ENCODE results near the gene RAVER1. TPM values are rescaled to one million over a fixed set of nuclear protein-coding genes. Genes with fewer than 3 reads are reported as not detected.
A peak's percentile ranks its signal among the peaks of the same experiment; 100 is the strongest.

Gene RAVER1
- total RNA-seq, 2 experiments from 2014 or later, result 35.7 to 90.7 TPM

GRCh38 chr19:10271543-10272086 is 61.7 kb downstream of the RAVER1 start:
- H3K9me3 ChIP-seq (ENCODE audit: low read length), result no peaks in the 10 kb centered on the region
- no peaks in the 10 kb centered on the region for H3K9me2 ChIP-seq (ENCODE audit: insufficient read depth, low read length)
- peaks cover 31% of the 10 kb centered on the region for H3K4me1 ChIP-seq (ENCODE audit: insufficient read depth, low read length, poor library complexity, severe bottlenecking)
- TF ChIP-seq EZH2phosphoT487 (IDR thresholded peaks at IDR 0.05; ENCODE audit: borderline replicate concordance, low read depth, low read length) (no peak), CTCF (conservative IDR thresholded peaks at IDR 0.05; ENCODE audit: low read length) (no peak)
- no peaks in the 10 kb centered on the region for H4K20me1 ChIP-seq (ENCODE audit: insufficient read depth, low read length)
- DNase-seq (ENCODE audit: low spot score), result peak; percentile 90
- BruUV-seq (replicated peaks), result TSS peak; percentile 90
- ChIA-PET CTCF (ENCODE audit: unreplicated experiment) (interaction anchor here (0.8 to 1.3 kb wide), 5 partner anchors 13 to 154 kb away, joined by 3 to 4 read pairs (median 3); no protein-coding TSS in a partner anchor), POLR2A (interaction anchor here (0.6 to 2.4 kb wide), 12 partner anchors 9 to 179 kb away, joined by 3 to 14 read pairs (median 4); partner anchors contain the start of genes ICAM4, ICAM5, RAVER1 and TYK2)
- peak overlapping the region; percentile 59; the same call in 1 of the 2 replicates for H2AFZ ChIP-seq (ENCODE audit: low read length)
- H3K79me2 ChIP-seq (ENCODE audit: insufficient read depth, low read depth, low read length), result 0 out of 2 replicates have a peak, but pooled peaks cover 5% of the 10 kb centered on the region
- H3K4me2 ChIP-seq (ENCODE audit: low read length), result peak overlapping the region; percentile 86
- peak overlapping the region; percentile 75 for H3K27ac ChIP-seq (ENCODE audit: low read depth, low read length, poor library complexity, severe bottlenecking)
- 0 out of 2 replicates have a peak, but pooled peaks cover 3% of the 10 kb centered on the region for H3K36me3 ChIP-seq (ENCODE audit: insufficient read depth, low read length)
- intact Hi-C loops (cut with micrococcal nuclease; ENCODE audit: unreplicated experiment), result no loop called here
- peak overlapping the region; percentile 66 for H3K4me3 ChIP-seq (ENCODE audit: low read depth, low read length, poor library complexity, severe bottlenecking)

- H3K9me2 ChIP-seq (ENCODE audit: insufficient read depth, low read length), result no peaks in the 10 kb centered on the region
- peak within 1 kb of the TSS; percentile 61; the same call in 1 of the 2 replicates for H2AFZ ChIP-seq (ENCODE audit: low read length)
- H3K79me2 ChIP-seq (ENCODE audit: insufficient read depth, low read depth, low read length), result 0 out of 2 replicates have a peak, but pooled peaks cover 5% of the 10 kb centered on the region
- H3K9me3 ChIP-seq (ENCODE audit: low read length), result no peaks in the 10 kb centered on the region
- DNase-seq (ENCODE audit: low spot score), result peak; percentile 80
- ChIA-PET CTCF (ENCODE audit: unreplicated experiment) (interaction anchor here (0.6 to 1.2 kb wide), 6 partner anchors 12 to 153 kb away, joined by 3 to 4 read pairs (median 3); partner anchors contain the start of gene TYK2), POLR2A (interaction anchor here (0.6 to 2.4 kb wide), 13 partner anchors 10 to 576 kb away, joined by 3 to 14 read pairs (median 4); partner anchors contain the start of genes ICAM4, ICAM5, RAVER1 and TYK2)
- peak within 1 kb of the TSS; percentile 66 for H3K4me3 ChIP-seq (ENCODE audit: low read depth, low read length, poor library complexity, severe bottlenecking)
- TSS peak; percentile 90 for BruUV-seq (replicated peaks)
- no peaks in the 10 kb centered on the region for H4K20me1 ChIP-seq (ENCODE audit: insufficient read depth, low read length)
- H3K4me1 ChIP-seq (ENCODE audit: insufficient read depth, low read length, poor library complexity, severe bottlenecking), result peaks cover 31% of the 10 kb centered on the region
- H3K27ac ChIP-seq (ENCODE audit: low read depth, low read length, poor library complexity, severe bottlenecking), result peak within 1 kb of the TSS; percentile 75
- H3K4me2 ChIP-seq (ENCODE audit: low read length), result peak within 1 kb of the TSS; percentile 86
- 0 out of 2 replicates have a peak, but pooled peaks cover 3% of the 10 kb centered on the region for H3K36me3 ChIP-seq (ENCODE audit: insufficient read depth, low read length)
- intact Hi-C loops (cut with micrococcal nuclease; ENCODE audit: unreplicated experiment), result no loop called here
- TF ChIP-seq CTCF (conservative IDR thresholded peaks at IDR 0.05; ENCODE audit: low read length) (0 out of 2 replicates have a peak, but pooled peaks have one; percentile 17), EZH2phosphoT487 (IDR thresholded peaks at IDR 0.05; ENCODE audit: borderline replicate concordance, low read depth, low read length) (no peak)
Observed at GRCh38 chr19:10270616-10271394, 62.5 kb downstream of the RAVER1 start, which contains the start of gene ICAM1. Gene ICAM1, plus strand, starts transcription at chr19:10271120. Its CDS starts 40 bp downstream, at chr19:10271160.

Measured in OCI-LY7 (cell line).